HG03469 (cell line): ENCODE results near the gene CAPN5.

Source experiments
- ATAC-seq: cut with Tn5 transposase; IDR thresholded peaks from one replicate; pipeline ENCODE4 v1.9.1; 2021; ENCODE audit warnings: mild to moderate bottlenecking, moderate library complexity, moderate number of reproducible peaks; ENCODE audit not compliant: unreplicated experiment

CAPN5 gene

GRCh38 chr11:77127920-77128691 lies 61.3 kb downstream of the CAPN5 start, which contains the start of gene MYO7A:
Gene MYO7A, plus strand, starts transcription at chr11:77128246. Its CDS starts 2,389 bp downstream, at chr11:77130635.
- no peak for ATAC-seq

GRCh38 chr11:77129069-77129841 lies 62.5 kb downstream of the CAPN5 start:
- ATAC-seq: no peak

GRCh38 chr11:77129842-77130756 lies 63.3 kb downstream of the CAPN5 start:
- no peak for ATAC-seq

- no peak for ATAC-seq
Measured at GRCh38 chr11:77130763-77131513, 64.2 kb downstream of the CAPN5 start.

- no peak for ATAC-seq
Measured at GRCh38 chr11:77131560-77131959, 64.8 kb downstream of the CAPN5 start.

GRCh38 chr11:77135069-77135468 lies 68.3 kb downstream of the CAPN5 start:
- no peak for ATAC-seq

GRCh38 chr11:77136074-77136473 lies 69.3 kb downstream of the CAPN5 start:
- no peak for ATAC-seq

GRCh38 chr11:77136784-77137420 lies 70.1 kb downstream of the CAPN5 start:
- no peak for ATAC-seq

GRCh38 chr11:77137421-77137820 lies 70.7 kb downstream of the CAPN5 start:
- ATAC-seq: no peak

- ATAC-seq: no peak
Measured at GRCh38 chr11:77138106-77138649, 71.4 kb downstream of the CAPN5 start.

- ATAC-seq: no peak
Measured at GRCh38 chr11:77139201-77139600, 72.4 kb downstream of the CAPN5 start.

- ATAC-seq: no peak
Measured at GRCh38 chr11:77140231-77140851, 73.6 kb downstream of the CAPN5 start.

GRCh38 chr11:77141034-77141433 lies 74.3 kb downstream of the CAPN5 start:
- no peak for ATAC-seq

GRCh38 chr11:77141475-77141874 lies 74.7 kb downstream of the CAPN5 start:
- no peak for ATAC-seq

GRCh38 chr11:77142091-77142975 lies 75.6 kb downstream of the CAPN5 start:
- ATAC-seq: no peak

GRCh38 chr11:77143405-77144020 lies 76.7 kb downstream of the CAPN5 start:
- ATAC-seq: no peak

- ATAC-seq: no peak
Measured at GRCh38 chr11:77144196-77144856, 77.6 kb downstream of the CAPN5 start.
